ENCODE results near the gene LUC7L.
"Not testable (repeated sequence)": the region's sequence is repeated elsewhere in the genome, so short reads cannot be mapped to it uniquely, and the experiment has no call there.

Gene LUC7L

DNA sequence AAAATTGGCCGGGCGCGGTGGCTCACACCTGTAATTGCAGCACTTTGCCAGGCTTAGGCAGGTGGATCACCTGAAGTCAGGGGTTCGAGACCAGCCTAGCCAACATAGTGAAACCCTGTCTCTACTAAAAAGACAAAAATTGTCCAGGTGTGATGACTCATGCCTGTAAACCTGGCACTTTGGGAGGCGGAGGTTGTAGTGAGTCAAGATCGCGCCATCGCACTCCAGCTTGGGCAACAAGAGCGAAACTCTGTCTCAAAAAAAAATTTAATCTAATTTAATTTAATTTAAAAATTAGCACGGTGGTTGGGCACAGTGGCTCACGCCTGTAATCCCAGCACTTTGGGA is 50.6 kb downstream of the LUC7L start:
- DNase-seq: no peak

DNA sequence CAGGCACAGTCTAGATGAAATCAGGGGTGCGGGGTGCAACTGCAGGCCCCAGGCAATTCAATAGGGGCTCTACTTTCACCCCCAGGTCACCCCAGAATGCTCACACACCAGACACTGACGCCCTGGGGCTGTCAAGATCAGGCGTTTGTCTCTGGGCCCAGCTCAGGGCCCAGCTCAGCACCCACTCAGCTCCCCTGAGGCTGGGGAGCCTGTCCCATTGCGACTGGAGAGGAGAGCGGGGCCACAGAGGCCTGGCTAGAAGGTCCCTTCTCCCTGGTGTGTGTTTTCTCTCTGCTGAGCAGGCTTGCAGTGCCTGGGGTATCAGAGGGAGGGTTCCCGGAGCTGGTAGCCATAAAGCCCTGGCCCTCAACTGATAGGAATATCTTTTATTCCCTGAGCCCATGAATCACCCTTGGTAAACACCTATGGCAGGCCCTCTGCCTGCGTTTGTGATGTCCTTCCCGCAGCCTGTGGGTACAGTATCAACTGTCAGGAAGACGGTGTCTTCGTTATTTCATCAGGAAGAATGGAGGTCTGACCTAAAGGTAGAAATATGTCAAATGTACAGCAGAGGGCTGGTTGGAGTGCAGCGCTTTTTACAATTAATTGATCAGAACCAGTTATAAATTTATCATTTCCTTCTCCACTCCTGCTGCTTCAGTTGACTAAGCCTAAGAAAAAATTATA is 51.1 kb downstream of the LUC7L start:
- DNase-seq: no peak

DNA sequence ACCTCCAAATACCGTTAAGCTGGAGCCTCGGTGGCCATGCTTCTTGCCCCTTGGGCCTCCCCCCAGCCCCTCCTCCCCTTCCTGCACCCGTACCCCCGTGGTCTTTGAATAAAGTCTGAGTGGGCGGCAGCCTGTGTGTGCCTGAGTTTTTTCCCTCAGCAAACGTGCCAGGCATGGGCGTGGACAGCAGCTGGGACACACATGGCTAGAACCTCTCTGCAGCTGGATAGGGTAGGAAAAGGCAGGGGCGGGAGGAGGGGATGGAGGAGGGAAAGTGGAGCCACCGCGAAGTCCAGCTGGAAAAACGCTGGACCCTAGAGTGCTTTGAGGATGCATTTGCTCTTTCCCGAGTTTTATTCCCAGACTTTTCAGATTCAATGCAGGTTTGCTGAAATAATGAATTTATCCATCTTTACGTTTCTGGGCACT is 51.8 kb downstream of the LUC7L start:
- no peak for DNase-seq

DNA sequence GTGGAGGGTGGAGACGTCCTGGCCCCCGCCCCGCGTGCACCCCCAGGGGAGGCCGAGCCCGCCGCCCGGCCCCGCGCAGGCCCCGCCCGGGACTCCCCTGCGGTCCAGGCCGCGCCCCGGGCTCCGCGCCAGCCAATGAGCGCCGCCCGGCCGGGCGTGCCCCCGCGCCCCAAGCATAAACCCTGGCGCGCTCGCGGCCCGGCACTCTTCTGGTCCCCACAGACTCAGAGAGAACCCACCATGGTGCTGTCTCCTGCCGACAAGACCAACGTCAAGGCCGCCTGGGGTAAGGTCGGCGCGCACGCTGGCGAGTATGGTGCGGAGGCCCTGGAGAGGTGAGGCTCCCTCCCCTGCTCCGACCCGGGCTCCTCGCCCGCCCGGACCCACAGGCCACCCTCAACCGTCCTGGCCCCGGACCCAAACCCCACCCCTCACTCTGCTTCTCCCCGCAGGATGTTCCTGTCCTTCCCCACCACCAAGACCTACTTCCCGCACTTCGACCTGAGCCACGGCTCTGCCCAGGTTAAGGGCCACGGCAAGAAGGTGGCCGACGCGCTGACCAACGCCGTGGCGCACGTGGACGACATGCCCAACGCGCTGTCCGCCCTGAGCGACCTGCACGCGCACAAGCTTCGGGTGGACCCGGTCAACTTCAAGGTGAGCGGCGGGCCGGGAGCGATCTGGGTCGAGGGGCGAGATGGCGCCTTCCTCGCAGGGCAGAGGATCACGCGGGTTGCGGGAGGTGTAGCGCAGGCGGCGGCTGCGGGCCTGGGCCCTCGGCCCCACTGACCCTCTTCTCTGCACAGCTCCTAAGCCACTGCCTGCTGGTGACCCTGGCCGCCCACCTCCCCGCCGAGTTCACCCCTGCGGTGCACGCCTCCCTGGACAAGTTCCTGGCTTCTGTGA is 52.5 kb downstream of the LUC7L start, which contains the start of gene HBA1:
HBA1 (plus strand) TSS at position 204 of the 906 bp plus-strand sequence; CDS start at position 241, 37 bp downstream.
- DNase-seq: not testable (repeated sequence)

DNA sequence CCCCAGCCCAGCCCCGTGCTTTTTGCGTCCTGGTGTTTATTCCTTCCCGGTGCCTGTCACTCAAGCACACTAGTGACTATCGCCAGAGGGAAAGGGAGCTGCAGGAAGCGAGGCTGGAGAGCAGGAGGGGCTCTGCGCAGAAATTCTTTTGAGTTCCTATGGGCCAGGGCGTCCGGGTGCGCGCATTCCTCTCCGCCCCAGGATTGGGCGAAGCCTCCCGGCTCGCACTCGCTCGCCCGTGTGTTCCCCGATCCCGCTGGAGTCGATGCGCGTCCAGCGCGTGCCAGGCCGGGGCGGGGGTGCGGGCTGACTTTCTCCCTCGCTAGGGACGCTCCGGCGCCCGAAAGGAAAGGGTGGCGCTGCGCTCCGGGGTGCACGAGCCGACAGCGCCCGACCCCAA is 53.2 kb downstream of the LUC7L start:
- DNase-seq: not testable (repeated sequence)

DNA sequence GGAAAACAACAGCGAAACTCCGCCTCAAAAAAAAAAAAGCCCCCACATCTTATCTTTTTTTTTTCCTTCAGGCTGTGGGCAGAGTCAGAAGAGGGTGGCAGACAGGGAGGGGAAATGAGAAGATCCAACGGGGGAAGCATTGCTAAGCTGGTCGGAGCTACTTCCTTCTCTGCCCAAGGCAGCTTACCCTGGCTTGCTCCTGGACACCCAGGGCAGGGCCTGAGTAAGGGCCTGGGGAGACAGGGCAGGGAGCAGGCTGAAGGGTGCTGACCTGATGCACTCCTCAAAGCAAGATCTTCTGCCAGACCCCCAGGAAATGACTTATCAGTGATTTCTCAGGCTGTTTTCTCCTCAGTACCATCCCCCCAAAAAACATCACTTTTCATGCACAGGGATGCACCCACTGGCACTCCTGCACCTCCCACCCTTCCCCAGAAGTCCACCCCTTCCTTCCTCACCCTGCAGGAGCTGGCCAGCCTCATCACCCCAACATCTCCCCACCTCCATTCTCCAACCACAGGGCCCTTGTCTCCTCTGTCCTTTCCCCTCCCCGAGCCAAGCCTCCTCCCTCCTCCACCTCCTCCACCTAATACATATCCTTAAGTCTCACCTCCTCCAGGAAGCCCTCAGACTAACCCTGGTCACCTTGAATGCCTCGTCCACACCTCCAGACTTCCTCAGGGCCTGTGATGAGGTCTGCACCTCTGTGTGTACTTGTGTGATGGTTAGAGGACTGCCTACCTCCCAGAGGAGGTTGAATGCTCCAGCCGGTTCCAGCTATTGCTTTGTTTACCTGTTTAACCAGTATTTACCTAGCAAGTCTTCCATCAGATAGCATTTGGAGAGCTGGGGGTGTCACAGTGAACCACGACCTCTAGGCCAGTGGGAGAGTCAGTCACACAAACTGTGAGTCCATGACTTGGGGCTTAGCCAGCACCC is 54.0 kb downstream of the LUC7L start:
- no peak for DNase-seq

DNA sequence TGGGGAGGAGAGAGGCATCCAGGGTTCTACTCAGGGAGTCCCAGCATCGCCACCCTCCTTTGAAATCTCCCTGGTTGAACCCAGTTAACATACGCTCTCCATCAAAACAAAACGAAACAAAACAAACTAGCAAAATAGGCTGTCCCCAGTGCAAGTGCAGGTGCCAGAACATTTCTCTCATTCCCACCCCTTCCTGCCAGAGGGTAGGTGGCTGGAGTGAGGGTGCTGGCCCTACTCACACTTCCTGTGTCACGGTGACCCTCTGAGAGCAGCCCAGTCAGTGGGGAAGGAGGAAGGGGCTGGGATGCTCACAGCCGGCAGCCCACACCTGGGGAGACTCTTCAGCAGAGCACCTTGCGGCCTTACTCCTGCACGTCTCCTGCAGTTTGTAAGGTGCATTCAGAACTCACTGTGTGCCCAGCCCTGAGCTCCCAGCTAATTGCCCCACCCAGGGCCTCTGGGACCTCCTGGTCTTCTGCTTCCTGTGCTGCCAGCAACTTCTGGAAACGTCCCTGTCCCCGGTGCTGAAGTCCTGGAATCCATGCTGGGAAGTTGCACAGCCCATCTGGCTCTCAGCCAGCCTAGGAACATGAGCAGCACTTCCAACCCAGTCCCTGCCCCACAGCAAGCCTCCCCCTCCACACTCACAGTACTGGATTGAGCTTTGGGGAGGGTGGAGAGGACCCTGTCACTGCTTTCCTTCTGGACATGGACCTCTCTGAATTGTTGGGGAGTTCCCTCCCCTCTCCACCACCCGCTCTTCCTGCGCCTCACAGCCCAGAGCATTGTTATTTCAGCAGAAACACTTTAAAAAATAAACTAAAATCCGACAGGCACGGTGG is 55.1 kb downstream of the LUC7L start:
- not testable (repeated sequence) for DNase-seq

DNA sequence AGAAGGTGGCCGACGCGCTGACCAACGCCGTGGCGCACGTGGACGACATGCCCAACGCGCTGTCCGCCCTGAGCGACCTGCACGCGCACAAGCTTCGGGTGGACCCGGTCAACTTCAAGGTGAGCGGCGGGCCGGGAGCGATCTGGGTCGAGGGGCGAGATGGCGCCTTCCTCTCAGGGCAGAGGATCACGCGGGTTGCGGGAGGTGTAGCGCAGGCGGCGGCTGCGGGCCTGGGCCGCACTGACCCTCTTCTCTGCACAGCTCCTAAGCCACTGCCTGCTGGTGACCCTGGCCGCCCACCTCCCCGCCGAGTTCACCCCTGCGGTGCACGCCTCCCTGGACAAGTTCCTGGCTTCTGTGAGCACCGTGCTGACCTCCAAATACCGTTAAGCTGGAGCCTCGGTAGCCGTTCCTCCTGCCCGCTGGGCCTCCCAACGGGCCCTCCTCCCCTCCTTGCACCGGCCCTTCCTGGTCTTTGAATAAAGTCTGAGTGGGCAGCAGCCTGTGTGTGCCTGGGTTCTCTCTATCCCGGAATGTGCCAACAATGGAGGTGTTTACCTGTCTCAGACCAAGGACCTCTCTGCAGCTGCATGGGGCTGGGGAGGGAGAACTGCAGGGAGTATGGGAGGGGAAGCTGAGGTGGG is 55.9 kb downstream of the LUC7L start:
- DNase-seq: not testable (repeated sequence)

DNA sequence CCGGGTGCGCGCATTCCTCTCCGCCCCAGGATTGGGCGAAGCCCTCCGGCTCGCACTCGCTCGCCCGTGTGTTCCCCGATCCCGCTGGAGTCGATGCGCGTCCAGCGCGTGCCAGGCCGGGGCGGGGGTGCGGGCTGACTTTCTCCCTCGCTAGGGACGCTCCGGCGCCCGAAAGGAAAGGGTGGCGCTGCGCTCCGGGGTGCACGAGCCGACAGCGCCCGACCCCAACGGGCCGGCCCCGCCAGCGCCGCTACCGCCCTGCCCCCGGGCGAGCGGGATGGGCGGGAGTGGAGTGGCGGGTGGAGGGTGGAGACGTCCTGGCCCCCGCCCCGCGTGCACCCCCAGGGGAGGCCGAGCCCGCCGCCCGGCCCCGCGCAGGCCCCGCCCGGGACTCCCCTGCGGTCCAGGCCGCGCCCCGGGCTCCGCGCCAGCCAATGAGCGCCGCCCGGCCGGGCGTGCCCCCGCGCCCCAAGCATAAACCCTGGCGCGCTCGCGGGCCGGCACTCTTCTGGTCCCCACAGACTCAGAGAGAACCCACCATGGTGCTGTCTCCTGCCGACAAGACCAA is 56.8 kb downstream of the LUC7L start, which contains the start of gene HBA2:
HBA2 (plus strand) TSS at position 503 of the 568 bp plus-strand sequence; CDS start at position 540, 37 bp downstream.
- not testable (repeated sequence) for DNase-seq

DNA sequence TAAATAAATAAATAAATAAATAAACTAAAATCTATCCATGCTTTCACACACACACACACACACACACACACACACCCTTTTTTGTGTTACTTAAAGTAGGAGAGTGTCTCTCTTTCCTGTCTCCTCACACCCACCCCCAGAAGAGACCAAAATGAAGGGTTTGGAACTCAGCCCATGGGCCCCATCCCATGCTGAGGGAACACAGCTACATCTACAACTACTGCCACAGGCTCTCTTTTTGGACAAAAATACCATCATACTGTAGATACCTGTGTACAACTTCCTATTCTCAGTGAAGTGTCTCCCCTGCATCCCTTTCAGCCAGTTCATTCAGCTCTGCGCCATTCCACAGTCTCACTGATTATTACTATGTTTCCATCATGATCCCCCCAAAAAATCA is 58.5 kb downstream of the LUC7L start:
- DNase-seq: no peak

DNA sequence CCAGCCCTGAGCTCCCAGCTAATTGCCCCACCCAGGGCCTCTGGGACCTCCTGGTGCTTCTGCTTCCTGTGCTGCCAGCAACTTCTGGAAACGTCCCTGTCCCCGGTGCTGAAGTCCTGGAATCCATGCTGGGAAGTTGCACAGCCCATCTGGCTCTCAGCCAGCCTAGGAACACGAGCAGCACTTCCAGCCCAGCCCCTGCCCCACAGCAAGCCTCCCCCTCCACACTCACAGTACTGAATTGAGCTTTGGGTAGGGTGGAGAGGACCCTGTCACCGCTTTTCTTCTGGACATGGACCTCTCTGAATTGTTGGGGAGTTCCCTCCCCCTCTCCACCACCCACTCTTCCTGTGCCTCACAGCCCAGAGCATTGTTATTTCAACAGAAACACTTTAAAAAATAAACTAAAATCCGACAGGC is 59.2 kb downstream of the LUC7L start:
- not testable (repeated sequence) for DNase-seq

DNA sequence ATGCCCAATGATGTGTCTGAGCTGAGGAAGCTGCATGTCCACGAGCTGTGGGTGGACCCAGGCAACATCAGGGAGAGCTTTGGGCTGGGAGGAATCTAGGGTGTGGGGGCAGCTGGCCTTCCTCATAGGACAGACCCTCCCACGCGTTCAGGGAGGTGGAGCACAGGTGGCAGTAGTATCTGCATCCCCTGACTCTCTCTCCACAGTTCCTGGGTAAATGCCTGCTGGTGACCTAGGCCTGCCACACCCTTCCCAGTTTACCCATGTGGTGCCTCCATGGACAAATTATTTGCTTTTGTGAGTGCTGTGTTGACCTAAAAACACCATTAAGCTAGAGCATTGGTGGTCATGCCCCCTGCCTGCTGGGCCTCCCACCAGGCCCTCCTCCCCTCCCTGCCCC is 60.2 kb downstream of the LUC7L start:
- DNase-seq: no peak

DNA sequence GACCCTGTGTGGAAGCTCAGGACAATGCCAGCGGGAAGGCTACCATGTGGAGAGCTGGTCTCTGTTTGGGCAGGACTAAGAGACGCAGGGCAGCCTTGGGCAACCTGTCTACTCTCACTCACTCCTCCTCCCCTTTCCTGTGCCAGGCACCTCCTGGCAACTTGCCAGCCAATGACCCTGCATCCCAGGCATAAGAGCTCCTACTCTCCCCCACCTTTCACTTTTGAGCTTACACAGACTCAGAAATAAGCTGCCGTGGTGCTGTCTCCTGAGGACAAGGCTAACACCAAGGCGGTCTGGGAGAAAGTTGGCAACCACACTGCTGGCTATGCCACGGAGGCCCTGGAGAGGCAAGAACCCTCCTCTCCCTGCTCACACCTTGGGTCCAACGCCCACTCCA is 60.8 kb downstream of the LUC7L start:
- DNase-seq: no peak

DNA sequence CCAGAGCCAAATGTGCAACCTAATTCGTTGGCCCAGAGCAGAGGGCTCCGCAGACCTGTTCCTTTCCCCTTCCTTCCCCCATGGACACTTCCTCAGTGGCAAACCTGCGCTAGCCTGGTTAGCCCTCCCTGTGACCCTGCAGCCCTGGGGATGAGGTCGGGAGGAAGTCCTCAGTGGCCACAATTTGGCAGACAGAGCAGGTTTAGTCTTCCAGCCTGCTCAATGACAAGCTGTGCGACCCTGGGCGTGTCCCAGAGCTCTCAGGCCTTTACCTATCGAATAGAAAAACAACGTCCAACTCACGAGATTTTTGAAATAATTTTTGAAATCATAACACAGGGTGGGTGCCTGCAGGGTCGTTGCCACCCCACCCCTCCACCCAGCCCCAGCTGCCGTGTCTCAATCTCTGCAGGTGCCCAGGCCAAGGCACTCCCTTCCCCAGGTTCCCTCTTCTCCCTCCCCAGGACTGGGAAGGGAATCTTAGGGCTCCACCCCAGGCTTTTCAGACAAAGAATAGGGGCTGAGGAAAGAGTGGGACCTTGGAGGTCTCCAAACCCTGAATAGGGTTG is 62.0 kb downstream of the LUC7L start:
- DNase-seq: no peak

DNA sequence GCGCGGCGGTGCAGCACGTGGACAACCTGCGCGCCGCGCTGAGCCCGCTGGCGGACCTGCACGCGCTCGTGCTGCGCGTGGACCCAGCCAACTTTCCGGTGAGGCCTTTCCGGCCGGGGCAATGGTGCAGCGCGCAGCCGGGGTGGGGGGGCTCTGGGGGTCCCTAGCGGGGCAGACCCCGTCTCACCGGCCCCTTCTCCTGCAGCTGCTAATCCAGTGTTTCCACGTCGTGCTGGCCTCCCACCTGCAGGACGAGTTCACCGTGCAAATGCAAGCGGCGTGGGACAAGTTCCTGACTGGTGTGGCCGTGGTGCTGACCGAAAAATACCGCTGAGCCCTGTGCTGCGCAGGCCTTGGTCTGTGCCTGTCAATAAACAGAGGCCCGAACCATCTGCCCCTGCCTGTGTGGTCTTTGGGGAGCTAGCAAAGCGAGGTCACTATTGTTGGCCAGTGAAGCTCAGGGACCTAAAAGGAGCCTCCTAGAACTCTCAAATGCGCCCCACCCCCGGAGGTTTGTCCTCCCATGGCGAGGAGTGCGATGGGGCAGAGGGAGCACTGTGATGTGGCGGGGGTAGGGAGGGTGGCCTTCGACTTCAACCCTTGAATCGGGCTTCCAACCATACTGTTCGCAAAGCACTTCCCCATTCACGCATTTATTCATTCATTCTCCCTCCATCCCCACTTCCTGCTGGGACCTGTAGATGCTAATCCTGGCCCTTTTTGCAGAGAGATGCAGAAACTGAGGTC is 62.7 kb downstream of the LUC7L start:
- DNase-seq: no peak

DNA sequence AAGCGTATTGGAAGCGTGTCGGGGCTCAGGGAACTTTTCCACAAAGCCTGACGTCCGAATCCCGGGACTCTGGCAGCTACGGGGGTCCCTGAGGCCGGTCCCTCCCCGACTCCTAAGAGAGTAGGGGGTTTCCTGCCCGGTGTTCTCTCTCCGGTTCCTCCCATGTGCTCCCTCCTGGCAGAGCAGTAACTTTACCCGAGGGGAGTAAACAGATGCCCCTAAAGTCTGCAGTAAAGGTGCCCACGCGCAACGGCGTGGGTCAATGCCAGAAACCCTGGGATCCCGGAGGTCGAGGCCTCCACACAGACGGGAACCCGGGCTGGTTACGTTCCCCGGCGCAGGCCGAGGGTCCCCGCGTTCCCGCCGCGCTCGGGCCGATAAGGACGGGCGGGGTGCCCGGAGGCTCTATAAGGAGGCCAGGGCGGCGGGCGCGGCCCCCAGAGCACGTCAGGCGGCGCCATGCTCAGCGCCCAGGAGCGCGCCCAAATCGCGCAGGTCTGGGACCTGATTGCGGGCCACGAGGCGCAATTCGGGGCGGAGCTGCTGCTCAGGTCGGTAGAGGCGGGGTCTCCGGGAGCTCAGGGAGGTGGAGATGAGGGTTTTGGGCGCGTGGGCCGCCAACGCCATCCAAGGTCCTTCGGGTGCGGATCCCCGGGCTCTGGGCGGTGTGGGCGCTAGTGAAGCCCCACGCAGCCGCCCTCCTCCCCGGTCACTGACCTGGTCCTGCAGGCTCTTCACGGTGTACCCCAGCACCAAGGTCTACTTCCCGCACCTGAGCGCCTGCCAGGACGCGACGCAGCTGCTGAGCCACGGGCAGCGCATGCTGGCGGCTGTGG is 63.5 kb downstream of the LUC7L start, which contains the start of gene HBM:
HBM (plus strand) TSS at position 440 of the 836 bp plus-strand sequence; CDS start at position 460, 20 bp downstream.
- DNase-seq: no peak

DNA sequence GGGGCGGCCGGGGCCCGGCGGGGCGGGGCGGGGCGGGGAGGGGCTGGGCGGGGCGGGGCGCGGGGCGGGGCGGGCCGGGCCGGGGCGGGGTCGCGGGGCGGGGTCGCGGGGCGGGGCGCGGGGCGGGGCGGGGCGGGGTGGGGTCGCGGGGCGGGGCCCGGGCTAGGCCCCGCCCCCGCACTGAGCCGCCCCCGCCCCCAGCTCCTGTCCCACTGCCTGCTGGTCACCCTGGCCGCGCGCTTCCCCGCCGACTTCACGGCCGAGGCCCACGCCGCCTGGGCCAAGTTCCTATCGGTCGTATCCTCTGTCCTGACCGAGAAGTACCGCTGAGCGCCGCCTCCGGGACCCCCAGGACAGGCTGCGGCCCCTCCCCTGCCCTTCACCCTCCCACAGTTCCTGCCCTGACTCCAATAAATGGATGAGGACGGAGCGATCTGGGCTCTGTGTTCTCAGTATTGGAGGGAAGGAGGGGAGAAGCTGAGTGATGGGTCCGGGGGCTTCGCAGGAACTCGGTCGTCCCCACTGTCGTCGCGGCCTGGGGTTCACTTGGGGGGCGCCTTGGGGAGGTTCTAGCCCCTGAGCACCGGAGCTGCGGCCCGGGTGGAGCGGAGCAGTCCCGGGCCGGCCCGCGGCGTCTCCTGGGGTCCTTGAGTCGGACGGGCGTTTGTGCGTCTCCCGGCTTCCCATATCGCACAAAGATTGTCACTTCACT is 64.3 kb downstream of the LUC7L start:
- no peak for DNase-seq

Data from NCI-H1436 (cell line).